Ovary (tissue), 9 donors: Measurements from ENCODE around the gene FRMD3. TPM values are rescaled to one million over a fixed set of nuclear protein-coding genes. Genes with fewer than 3 reads are reported as not detected.

ENCODE experiments used
- DNase-seq, 5 donors: peaks; one replicate each; pipeline ENCODE4 v3.0.0-alpha.2; 2019 to 2020
- H3K27ac ChIP-seq, 2 donors: fragments of 200-600 bp; one replicate each; pipeline versions ENCODE4 v1.5.1 to v1.8.0; 2019 to 2022
- H3K27me3 ChIP-seq: fragments of 200-600 bp; one replicate; pipeline ENCODE4 v1.8.0; 2022
- H3K36me3 ChIP-seq: fragments of 200-600 bp; sonication (generic); one replicate; pipeline ENCODE4 v1.5.1; 2019
- H3K4me1 ChIP-seq: one replicate; pipeline ENCODE4 v1.8.1; 2013; ENCODE audit warnings: mild to moderate bottlenecking, moderate library complexity; ENCODE audit not compliant: insufficient read depth
- H3K4me3 ChIP-seq: fragments of 200-600 bp; sonication (generic); one replicate; pipeline ENCODE4 v1.5.1; 2017
- H3K9me3 ChIP-seq, 2 donors: fragments of 200-600 bp in 1 of 2; sonication (generic) in 1 of 2; one replicate each; pipeline versions ENCODE4 v1.5.1 to v1.8.1; 2013 to 2019; ENCODE audit warnings: mild to moderate bottlenecking in 1 of 2, moderate library complexity in 1 of 2
- EP300 ChIP-seq: sonication (generic); formaldehyde crosslinking; IDR thresholded peaks from one replicate; pipeline ENCODE4 v1.6.1; 2017; ENCODE audit warnings: antibody characterized with exemption
- POLR2A ChIP-seq: fragments of 450-650 bp; IDR thresholded peaks from one replicate; pipeline ENCODE4 v1.6.1; 2017; ENCODE audit warnings: antibody characterized with exemption, mild to moderate bottlenecking, moderate library complexity
- WGBS, 3 donors: extraction: QIAGEN DNeasy Blood & Tissue Kit in 1 of 3; methylation state at CpG; one replicate each; pipeline versions ENCODE4 v1.1.5 to v1.1.7; 2013 to 2017; 5-methylcytosine and 5-hydroxymethylcytosine counted together
- intact Hi-C, 4 donors: fragments of 100-400 bp; cut with DNase I; formaldehyde crosslinking; loops; one replicate each; pipeline versions ENCODE4 v1.11.0 to v1.15.1; 2022 to 2023
- polyA plus RNA-seq, 2 donors: library from polyadenylated mRNA; stranded (reverse); fragments of 200-250 nt in 1 of 2; fragments of 350-450 nt in 1 of 2; fragmentation: Illumina TruSeq in 1 of 2; extraction: RNeasy Lipid Tissue Mini Kit (QIAGEN cat#74804) in 1 of 2; gene quantifications; one replicate each; pipeline ENCODE4 v1.2.3, GENCODE V29; 2013 to 2014
- total RNA-seq, 7 donors: library from RNA; depleted of rRNA in 2 of 7; stranded (reverse); fragments of >200 nt in 2 of 7; fragmentation: NEBNext Ultra II Directional in 3 of 7; extraction: Animal tissue kit (Norgen Biotek cat#: 25700) in 3 of 7; gene quantifications; one replicate each; pipeline versions ENCODE4 v1.1.0 to v1.2.4, GENCODE V29; 2016 to 2023
- TF ChIP-seq, protein P1 (sequence below), 3 donors: fragments of 450-650 bp in 2 of 3; fragments of 200-600 bp in 1 of 3; IDR thresholded peaks; one replicate each; pipeline versions ENCODE4 v1.5.1 to v1.8.0; 2016 to 2022; ENCODE audit warnings: antibody characterized with exemption in 3 of 3, mild to moderate bottlenecking in 1 of 3
- donor health status: DM: no; HTN: no; CAD: no; lungs with moderate emphysema.
- donor health status: DM: no; HTN: no; CAD: no.
- donor health status: Bipolar disorder and iron deficiency.
- donor health status: DM: yes; HTN: yes; CAD: no.
- donor health status: DM: no; HTN: no; CAD: no.
- donor health status: DM: yes; HTN: yes; CAD: no.

FRMD3 gene
- total and polyA plus RNA-seq, 9 donors, result 0.83 to 9.1 (median 4.2) TPM

DNA sequence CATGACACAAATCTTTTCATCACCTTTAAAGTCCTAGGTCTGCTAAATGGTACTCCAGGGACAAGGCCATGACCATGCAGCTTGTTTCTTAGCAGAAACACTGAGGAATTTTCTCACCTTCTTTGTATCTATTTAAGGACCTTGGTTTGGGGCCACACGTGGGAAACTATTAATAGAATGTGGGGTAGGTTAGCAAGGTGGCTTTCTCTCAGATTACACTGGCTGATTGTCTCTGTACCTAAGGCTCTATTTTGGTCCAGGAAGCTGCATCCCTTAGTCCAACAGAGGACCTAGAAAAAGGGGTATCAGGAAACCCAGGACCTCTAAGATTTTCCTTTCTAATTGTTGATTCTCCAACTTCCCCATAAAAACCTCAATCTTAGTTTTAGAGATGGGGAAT is 36.3 kb upstream of the FRMD3 start:
- Histone ChIP-seq H3K36me3 (peaks cover 2% of the 10 kb centered on the region), H3K27ac (no peak overlapping the region), H3K9me3 (no peaks in the 10 kb centered on the region), H3K27me3 (no peaks in the 10 kb centered on the region), H3K4me1 (no peaks in the 10 kb centered on the region), H3K4me3 (no peak overlapping the region)
- TF ChIP-seq, protein P1, sequence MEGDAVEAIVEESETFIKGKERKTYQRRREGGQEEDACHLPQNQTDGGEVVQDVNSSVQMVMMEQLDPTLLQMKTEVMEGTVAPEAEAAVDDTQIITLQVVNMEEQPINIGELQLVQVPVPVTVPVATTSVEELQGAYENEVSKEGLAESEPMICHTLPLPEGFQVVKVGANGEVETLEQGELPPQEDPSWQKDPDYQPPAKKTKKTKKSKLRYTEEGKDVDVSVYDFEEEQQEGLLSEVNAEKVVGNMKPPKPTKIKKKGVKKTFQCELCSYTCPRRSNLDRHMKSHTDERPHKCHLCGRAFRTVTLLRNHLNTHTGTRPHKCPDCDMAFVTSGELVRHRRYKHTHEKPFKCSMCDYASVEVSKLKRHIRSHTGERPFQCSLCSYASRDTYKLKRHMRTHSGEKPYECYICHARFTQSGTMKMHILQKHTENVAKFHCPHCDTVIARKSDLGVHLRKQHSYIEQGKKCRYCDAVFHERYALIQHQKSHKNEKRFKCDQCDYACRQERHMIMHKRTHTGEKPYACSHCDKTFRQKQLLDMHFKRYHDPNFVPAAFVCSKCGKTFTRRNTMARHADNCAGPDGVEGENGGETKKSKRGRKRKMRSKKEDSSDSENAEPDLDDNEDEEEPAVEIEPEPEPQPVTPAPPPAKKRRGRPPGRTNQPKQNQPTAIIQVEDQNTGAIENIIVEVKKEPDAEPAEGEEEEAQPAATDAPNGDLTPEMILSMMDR (IDR thresholded peaks at IDR 0.05), result no peak
- no peak for TF ChIP-seq POLR2A
- no peak for TF ChIP-seq EP300
- intact Hi-C loops, result no loop called here
- WGBS, 3 donors, result 67 to 70% (median 70%) methylated on average over 1 of the region's 1 CpG
- no peak for DNase-seq

DNA sequence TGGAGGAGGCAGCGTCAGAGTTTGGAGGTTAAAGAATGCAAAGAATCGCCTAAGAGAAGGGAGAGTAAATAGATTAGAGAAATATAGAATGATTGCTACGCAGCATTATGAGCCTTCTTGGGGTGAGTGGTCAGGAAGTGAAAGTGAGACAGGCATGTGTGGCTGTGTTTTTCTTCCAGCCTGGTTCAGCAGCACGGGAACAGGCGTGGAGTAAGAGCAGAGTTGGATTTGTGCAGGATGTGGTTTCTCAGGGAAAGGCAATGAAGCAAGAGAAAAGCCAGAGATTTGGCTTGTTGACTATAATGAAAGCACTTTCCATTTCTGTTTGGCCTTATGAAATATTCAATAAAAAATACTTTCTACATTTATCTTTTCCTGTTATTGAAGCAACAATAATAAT is 34.3 kb upstream of the FRMD3 start:
- no peaks in the 10 kb centered on the region for H3K9me3 ChIP-seq
- no peak for DNase-seq
- intact Hi-C loops, result no loop called here
- no peak overlapping the region for H3K27ac ChIP-seq
- WGBS, 3 donors, result 24 to 48% (median 29%) methylated on average over 5 of the region's 5 CpGs
- TF ChIP-seq EP300 (no peak), POLR2A (no peak)
- TF ChIP-seq, protein P1 (IDR thresholded peaks at IDR 0.05), result no peak
- H3K27me3 ChIP-seq, result no peaks in the 10 kb centered on the region
- no peak overlapping the region for H3K4me3 ChIP-seq
- H3K4me1 ChIP-seq, result no peaks in the 10 kb centered on the region
- peaks cover 2% of the 10 kb centered on the region for H3K36me3 ChIP-seq

DNA sequence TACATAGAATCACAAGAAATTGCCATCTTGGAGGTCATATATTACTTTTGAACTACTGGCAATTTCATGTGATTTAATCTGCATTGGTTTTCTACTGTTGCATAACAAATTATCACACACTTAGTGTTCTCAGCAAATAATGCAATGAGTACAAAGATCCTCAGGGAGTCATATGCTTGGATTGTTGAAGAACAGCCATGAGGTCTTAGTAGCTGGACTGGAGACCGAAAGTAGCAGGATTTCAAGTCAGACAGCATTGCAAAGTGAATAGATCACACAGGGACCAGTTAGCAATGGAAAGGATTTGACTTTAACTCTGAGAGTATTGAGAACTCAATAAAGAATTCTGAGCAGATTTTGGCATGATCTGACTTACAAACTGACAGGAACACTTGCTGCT is 32.2 kb upstream of the FRMD3 start:
- no peak for TF ChIP-seq EP300
- TF ChIP-seq POLR2A, result no peak
- TF ChIP-seq, protein P1 (IDR thresholded peaks at IDR 0.05), result no peak
- peaks cover 2% of the 10 kb centered on the region for H3K36me3 ChIP-seq
- intact Hi-C loops, result no loop called here
- H3K27ac ChIP-seq, result no peak overlapping the region
- DNase-seq, result no peak
- no peaks in the 10 kb centered on the region for H3K9me3 ChIP-seq
- WGBS, 3 donors, result 86 to 94% (median 91%) methylated on average over 1 of the region's 1 CpG
- no peaks in the 10 kb centered on the region for H3K4me1 ChIP-seq
- H3K27me3 ChIP-seq, result no peaks in the 10 kb centered on the region
- H3K4me3 ChIP-seq, result no peak overlapping the region

DNA sequence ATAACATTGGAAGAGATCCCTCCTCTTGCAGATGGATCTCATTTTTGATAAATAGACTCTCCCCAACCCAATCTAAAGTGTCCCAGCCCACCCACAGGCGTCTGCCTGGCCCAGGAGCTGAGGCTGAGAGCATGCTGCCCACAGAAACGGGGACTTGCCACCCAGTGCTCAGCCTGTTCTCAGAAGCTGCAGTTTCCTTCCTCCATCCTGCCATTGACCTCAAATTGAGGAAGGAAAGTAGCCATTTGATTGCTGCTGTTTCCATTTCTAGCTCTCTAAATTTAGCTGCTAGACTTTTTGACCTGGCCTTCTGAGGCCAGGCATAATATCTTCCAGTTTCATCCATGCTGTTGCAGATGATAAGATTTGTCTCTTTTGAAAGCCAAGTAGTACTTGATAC is 31.1 kb upstream of the FRMD3 start:
- TF ChIP-seq EP300, result no peak
- TF ChIP-seq POLR2A, result no peak
- TF ChIP-seq, protein P1 (IDR thresholded peaks at IDR 0.05), result no peak
- no peaks in the 10 kb centered on the region for H3K27me3 ChIP-seq
- no peak overlapping the region for H3K27ac ChIP-seq
- intact Hi-C loops, result no loop called here
- DNase-seq, result no peak
- no peak overlapping the region for H3K4me3 ChIP-seq
- peaks cover 2% of the 10 kb centered on the region for H3K36me3 ChIP-seq
- WGBS, 3 donors, result 45 to 60% (median 55%) methylated on average over 2 of the region's 2 CpGs
- H3K9me3 ChIP-seq, result no peaks in the 10 kb centered on the region
- H3K4me1 ChIP-seq, result no peaks in the 10 kb centered on the region

DNA sequence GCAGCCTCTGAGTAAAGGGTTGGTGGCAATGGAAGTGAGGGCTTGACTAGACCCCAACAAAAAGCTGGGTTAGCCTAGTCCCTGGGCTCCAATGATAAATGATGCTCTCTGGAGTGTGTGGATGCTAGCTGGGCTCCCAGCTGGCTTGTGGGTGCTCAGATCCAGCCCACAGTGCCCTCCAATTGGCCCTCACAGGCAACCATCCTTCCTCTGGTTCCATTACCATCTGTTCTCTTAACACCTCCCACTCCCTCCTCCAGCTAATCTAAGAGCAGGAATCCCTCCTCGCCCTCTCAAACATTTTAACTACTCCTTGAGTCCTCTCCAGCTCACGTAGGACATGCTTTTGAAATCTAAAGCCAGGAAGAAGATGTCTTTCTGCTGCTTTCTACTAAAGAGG is 25.2 kb upstream of the FRMD3 start:
- no peak overlapping the region for H3K27ac ChIP-seq
- H3K4me1 ChIP-seq, result no peaks in the 10 kb centered on the region
- no peaks in the 10 kb centered on the region for H3K27me3 ChIP-seq
- no peaks in the 10 kb centered on the region for H3K36me3 ChIP-seq
- no peaks in the 10 kb centered on the region for H3K9me3 ChIP-seq
- DNase-seq, result no peak
- intact Hi-C loops, result no loop called here
- TF ChIP-seq EP300 (no peak), POLR2A (no peak)
- TF ChIP-seq, protein P1 (IDR thresholded peaks at IDR 0.05), result no peak
- H3K4me3 ChIP-seq, result no peak overlapping the region
- 60 to 70% (median 63%) methylated on average over 2 of the region's 2 CpGs for WGBS, 3 donors
